T-helper 1 cell treated with Interleukin-12 subunit alpha and Interleukin-12 subunit beta and Interleukin-4 antibody, amounts not matched to agents 30 μg/mL and 1 μg/mL, for 36 hours (primary cell): ENCODE data around the gene VPS13D.

ENCODE experiments used
- H3K27ac Mint-ChIP-seq: one replicate; pipeline ENCODE4 v1.8.0; 2021; ENCODE audit warnings: mild to moderate bottlenecking, mixed read lengths
- H3K27me3 Mint-ChIP-seq: one replicate; pipeline ENCODE4 v1.8.0; 2021; ENCODE audit warnings: low read depth, mixed read lengths
- H3K36me3 Mint-ChIP-seq: one replicate; pipeline ENCODE4 v1.8.0; 2021; ENCODE audit warnings: low read depth, mixed read lengths
- H3K4me1 Mint-ChIP-seq: one replicate; pipeline ENCODE4 v1.8.0; 2021; ENCODE audit warnings: low read depth, mixed read lengths
- H3K4me3 Mint-ChIP-seq: one replicate; pipeline ENCODE4 v1.8.0; 2021; ENCODE audit warnings: mild to moderate bottlenecking, moderate library complexity, mixed read lengths
- H3K9me3 Mint-ChIP-seq: one replicate; pipeline ENCODE4 v1.8.0; 2021; ENCODE audit warnings: mixed read lengths

VPS13D gene

GRCh38 chr1:12499539-12500240 lies 269.9 kb downstream of the VPS13D start:
- peaks cover 27% of the 10 kb centered on the region for H3K36me3 Mint-ChIP-seq
- no peaks in the 10 kb centered on the region for H3K27me3 Mint-ChIP-seq
- H3K27ac Mint-ChIP-seq = no peak overlapping the region
- H3K9me3 Mint-ChIP-seq = no peaks in the 10 kb centered on the region
- no peak overlapping the region for H3K4me3 Mint-ChIP-seq
- H3K4me1 Mint-ChIP-seq = peaks cover 4% of the 10 kb centered on the region

DNA sequence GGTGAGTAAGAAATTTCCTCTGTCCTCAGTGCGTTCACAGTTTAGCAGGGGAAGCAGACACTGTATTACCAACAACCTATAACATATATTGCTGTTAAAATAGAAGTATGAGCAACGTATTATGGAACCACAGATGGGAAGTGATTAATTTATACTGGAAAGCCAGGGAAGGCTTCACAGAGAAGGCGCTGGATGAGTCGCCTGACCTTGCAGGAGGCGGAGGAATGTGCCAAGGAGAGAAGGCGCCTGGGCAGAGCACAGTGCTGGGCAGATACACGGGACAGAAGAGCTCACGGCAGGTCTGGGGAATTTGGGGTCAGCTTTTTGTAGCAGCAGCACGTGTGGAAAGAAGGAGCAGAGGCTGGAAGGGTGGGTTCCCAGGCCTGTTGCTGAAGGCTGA lies 271.8 kb downstream of the VPS13D start:
- H3K4me1 Mint-ChIP-seq = peaks cover 4% of the 10 kb centered on the region
- H3K27ac Mint-ChIP-seq = no peak overlapping the region
- H3K4me3 Mint-ChIP-seq = no peak overlapping the region
- H3K9me3 Mint-ChIP-seq = no peaks in the 10 kb centered on the region
- H3K27me3 Mint-ChIP-seq = no peaks in the 10 kb centered on the region
- peaks cover 31% of the 10 kb centered on the region for H3K36me3 Mint-ChIP-seq

DNA sequence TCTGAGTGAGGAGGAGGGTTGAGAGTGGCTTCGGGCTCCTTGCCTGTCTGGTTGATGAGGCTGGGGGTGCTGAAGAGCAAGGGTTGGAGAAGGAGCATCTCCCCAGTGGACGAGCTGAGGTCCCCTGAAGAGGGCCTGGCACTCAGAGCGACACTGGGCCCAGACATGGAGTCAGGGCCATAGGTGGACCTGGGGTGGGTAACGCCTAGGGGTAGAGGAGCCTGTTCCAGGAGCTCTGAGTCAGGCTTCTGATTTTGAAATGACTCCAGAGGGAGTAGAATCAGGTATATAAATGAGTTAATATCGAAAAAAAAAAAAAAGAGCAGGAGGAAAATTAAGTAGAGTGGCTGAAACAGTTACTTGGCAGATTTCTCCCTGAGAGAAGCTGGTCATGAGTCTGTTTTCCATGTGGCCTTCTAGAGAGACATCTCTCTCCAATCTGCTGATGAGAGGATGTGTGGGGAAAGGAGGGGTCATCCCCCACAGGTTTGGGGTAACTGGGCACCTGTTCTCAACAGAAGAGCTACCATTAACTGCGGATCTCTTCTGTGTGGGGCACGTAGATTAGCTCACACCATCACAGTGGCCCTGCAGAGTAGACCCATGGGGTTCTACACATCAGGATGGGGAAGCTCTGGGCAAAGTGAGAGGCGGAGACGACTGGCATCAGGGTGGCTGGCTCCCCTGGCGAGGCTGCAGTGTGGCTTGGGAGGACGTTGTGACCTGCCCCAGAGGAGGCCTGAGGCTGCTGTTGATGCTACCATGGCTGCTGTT lies 272.7 kb downstream of the VPS13D start:
- Mint-ChIP-seq H3K36me3 (peaks cover 26% of the 10 kb centered on the region), H3K9me3 (no peaks in the 10 kb centered on the region), H3K27me3 (no peaks in the 10 kb centered on the region), H3K27ac (no peak overlapping the region), H3K4me1 (peaks cover 4% of the 10 kb centered on the region), H3K4me3 (no peak overlapping the region)

DNA sequence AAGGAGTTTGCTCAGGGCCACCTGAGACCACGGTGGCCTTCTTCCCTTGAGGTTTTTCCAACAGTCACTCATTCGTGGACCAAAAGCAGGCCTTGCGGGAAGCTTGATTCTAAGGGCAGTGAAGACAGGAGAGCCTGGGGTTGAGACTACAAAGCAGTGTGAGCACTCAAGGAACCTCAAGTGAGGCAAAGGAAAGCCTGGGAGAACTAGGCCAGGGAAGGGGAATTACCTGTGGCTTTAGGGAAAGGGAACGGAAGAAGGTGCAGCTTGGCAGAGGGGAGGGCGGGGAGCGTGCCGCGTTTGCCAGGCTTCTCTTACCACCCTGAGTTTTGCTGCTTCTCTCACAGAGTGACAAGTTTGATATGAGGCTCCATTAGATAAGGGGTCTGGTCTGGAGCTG lies 273.9 kb downstream of the VPS13D start:
- no peak overlapping the region for H3K4me3 Mint-ChIP-seq

DNA sequence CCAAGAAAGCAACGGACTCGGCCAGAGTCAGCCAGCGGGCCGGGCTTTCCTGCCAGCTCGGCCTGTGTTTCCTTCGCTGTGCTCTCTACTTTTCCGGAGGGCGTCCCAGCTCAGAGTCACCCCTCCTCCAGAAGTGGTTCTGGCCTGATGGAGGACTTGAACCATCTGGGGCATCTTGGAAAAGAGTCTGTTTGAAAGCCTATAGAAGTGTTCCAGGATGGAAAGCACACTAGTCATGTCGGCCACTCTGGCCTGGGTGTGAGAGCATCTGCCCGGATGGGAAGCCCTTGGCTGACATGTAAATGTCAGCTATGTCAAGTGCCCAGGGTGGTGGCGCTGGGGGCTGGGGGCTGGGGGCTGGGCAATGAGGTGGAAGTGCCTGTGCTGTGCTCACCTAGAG lies 274.8 kb downstream of the VPS13D start:
- H3K36me3 Mint-ChIP-seq = peaks cover 17% of the 10 kb centered on the region
- no peak overlapping the region for H3K4me3 Mint-ChIP-seq
- no peaks in the 10 kb centered on the region for H3K27me3 Mint-ChIP-seq
- H3K9me3 Mint-ChIP-seq = no peaks in the 10 kb centered on the region
- H3K27ac Mint-ChIP-seq = no peak overlapping the region
- peaks cover 10% of the 10 kb centered on the region for H3K4me1 Mint-ChIP-seq

More for the DNA sequence above, 273.9 kb downstream of the VPS13D start:
- Mint-ChIP-seq H3K9me3 (no peaks in the 10 kb centered on the region), H3K36me3 (peaks cover 19% of the 10 kb centered on the region), H3K27me3 (no peaks in the 10 kb centered on the region), H3K4me1 (peaks cover 4% of the 10 kb centered on the region), H3K27ac (no peak overlapping the region)

DNA sequence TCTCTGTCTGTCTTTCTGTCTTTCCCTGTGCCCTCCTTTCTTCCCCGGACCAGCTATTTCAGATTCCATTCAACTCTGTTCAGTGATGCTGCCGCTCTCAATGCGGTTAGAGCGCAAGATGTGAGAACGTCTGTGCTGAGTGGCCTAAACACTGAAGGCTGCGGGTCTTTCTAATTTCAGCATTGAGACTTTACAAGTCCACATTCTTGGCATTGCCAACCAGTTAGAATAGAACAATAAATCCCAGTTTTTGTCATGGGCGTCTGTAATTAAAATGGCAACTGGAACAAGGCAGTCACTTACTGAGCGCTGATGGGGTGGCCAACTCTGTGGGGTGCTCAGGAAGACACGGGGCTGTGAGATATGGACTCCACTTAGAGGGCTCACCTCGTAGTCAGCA lies 275.4 kb downstream of the VPS13D start:
- H3K36me3 Mint-ChIP-seq = peaks cover 17% of the 10 kb centered on the region
- H3K4me3 Mint-ChIP-seq = no peak overlapping the region
- H3K9me3 Mint-ChIP-seq = no peaks in the 10 kb centered on the region
- H3K27ac Mint-ChIP-seq = no peak overlapping the region
- peaks cover 15% of the 10 kb centered on the region for H3K4me1 Mint-ChIP-seq
- H3K27me3 Mint-ChIP-seq = no peaks in the 10 kb centered on the region

DNA sequence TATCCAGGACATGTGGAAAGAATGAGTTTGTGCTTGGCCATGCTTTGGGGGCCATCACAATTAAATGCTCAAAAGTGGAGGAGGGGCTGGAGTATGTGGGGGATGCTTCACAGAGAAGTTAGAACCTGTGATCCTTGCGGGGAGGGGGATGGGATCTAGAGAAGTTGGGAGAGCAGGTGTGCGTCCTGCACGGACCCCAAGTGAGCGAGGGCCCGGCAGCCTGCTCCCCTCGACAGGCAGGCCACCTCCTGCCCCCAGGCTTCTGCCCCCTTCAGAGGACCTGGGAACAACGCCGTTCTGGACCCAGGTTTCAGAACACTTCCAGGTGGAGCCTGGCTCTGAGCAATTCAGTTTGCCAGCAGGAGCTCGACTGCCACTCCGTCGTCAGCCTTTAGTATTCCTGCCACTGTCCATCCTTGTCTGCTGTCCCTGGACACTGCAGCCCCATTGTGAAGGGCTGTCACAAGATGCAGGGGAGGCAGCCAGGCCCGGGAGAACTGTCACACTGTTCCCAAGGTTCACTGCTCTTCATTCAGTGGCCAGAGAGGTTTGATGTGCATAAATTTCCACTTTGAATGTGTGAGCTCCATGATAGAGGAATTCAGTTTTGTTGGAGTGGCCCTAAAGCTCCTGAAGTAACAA lies 275.9 kb downstream of the VPS13D start:
- Mint-ChIP-seq H3K4me1 (peaks cover 21% of the 10 kb centered on the region), H3K36me3 (peaks cover 21% of the 10 kb centered on the region), H3K27me3 (no peaks in the 10 kb centered on the region), H3K4me3 (no peak overlapping the region), H3K9me3 (no peaks in the 10 kb centered on the region), H3K27ac (no peak overlapping the region)

- no peak overlapping the region for H3K27ac Mint-ChIP-seq
These were observed 276.8 kb downstream of the VPS13D start for GRCh38 chr1:12506281-12507280.

DNA sequence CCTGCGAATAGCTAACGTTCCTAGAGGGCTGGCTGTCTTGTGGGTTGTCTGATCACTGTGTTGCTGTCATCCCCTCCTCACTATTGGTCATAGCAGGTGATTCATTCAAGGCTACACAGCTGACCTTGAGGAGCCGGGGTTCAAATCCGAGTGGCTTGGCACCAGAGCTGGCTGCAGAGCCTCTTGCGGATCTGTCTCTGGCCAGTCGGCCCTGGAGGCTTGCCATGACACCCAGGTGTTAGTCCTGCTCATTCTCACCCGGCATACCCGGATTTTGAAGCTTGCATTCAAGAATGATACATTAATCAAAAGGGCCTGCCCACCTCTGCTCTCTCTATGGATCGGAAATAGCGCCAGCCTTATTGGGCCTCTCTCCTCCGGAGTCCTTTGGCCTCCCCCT lies 277.8 kb downstream of the VPS13D start:
- Mint-ChIP-seq H3K4me1 (peaks cover 34% of the 10 kb centered on the region), H3K27ac (no peak overlapping the region), H3K36me3 (peaks cover 25% of the 10 kb centered on the region), H3K4me3 (no peak overlapping the region), H3K27me3 (no peaks in the 10 kb centered on the region), H3K9me3 (no peaks in the 10 kb centered on the region)

More at GRCh38 chr1:12506281-12507280, 276.8 kb downstream of the VPS13D start:
- Mint-ChIP-seq H3K4me1 (peaks cover 27% of the 10 kb centered on the region), H3K27me3 (no peaks in the 10 kb centered on the region), H3K36me3 (peaks cover 23% of the 10 kb centered on the region), H3K4me3 (no peak overlapping the region), H3K9me3 (no peaks in the 10 kb centered on the region)

- peaks cover 29% of the 10 kb centered on the region for H3K36me3 Mint-ChIP-seq
- H3K4me3 Mint-ChIP-seq = no peak overlapping the region
- H3K4me1 Mint-ChIP-seq = peaks cover 41% of the 10 kb centered on the region
These were observed 279.0 kb downstream of the VPS13D start for GRCh38 chr1:12508849-12509248.

DNA sequence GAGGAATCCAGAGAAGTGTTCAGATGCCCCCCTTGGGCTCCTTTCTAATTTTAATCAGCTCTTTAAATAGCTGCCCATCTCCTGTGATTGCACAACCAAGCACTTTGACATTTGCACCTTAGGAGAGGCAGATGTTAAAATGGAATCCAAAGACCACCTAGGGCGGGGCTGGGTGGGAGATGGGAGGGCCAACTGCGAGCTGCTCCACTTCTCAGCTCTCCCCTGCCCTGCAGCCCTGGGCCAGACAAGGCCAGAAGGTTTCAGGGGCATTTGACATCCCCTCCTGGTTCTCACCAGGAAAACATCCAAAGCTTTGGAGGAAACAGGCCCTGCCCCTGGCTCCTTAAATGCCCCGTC lies 281.3 kb downstream of the VPS13D start:
- no peaks in the 10 kb centered on the region for H3K9me3 Mint-ChIP-seq
- peaks cover 32% of the 10 kb centered on the region for H3K36me3 Mint-ChIP-seq
- peak overlapping the region; percentile 92 for H3K4me3 Mint-ChIP-seq
- no peaks in the 10 kb centered on the region for H3K27me3 Mint-ChIP-seq
- H3K27ac Mint-ChIP-seq = peak overlapping the region; percentile 100
- peaks cover 41% of the 10 kb centered on the region for H3K4me1 Mint-ChIP-seq

More at GRCh38 chr1:12508849-12509248, 279.0 kb downstream of the VPS13D start:
- Mint-ChIP-seq H3K9me3 (no peaks in the 10 kb centered on the region), H3K27me3 (no peaks in the 10 kb centered on the region), H3K27ac (peak overlapping the region; percentile 60)

DNA sequence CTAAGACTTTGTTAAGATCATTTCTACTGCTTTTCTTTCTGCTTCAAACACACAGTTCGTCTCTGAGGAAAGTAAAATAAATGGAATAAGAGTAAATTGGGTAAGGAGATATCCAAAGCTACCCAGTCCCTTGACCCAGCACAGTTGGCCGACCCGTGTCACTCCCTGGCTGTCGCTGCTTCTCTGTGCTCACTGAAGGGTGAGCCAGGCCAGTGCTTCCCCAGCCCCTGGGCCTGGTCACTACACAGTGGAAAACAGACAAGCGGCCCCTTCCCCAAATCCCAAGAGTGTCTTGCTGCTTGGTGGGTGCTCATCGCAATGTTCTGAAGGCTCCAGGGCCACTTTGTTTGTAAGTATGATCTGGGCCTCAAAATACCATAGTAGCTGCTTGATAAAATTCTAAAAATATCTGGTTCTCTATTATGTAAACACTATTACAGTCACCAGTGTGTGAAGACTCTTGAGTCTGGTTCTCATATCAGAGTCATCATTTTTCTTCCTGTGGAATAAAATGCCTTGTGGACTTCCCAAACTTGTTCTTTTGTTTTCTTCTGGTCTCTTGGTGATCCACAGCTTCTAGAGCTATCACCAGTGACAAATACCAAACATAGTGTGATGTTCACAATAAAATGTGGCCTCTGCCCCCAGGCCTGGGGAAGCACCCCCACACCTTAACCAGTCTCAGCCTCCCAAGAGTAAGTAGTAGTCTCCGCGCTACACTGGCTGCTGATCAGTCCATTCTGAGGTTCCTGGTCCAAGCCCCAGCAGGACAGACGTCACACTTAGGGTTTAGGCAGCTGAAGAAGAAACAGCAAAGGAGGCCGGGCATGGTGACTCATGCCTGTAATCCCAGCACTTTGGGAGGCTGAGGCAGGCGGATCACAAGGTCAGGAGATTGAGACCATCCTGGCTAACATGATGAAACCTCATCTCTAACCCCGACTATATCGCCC lies 282.0 kb downstream of the VPS13D start:
- Mint-ChIP-seq H3K9me3 (no peaks in the 10 kb centered on the region), H3K4me3 (peak overlapping the region; percentile 65), H3K4me1 (peaks cover 41% of the 10 kb centered on the region), H3K27me3 (no peaks in the 10 kb centered on the region), H3K27ac (peak overlapping the region; percentile 75), H3K36me3 (peaks cover 33% of the 10 kb centered on the region)

DNA sequence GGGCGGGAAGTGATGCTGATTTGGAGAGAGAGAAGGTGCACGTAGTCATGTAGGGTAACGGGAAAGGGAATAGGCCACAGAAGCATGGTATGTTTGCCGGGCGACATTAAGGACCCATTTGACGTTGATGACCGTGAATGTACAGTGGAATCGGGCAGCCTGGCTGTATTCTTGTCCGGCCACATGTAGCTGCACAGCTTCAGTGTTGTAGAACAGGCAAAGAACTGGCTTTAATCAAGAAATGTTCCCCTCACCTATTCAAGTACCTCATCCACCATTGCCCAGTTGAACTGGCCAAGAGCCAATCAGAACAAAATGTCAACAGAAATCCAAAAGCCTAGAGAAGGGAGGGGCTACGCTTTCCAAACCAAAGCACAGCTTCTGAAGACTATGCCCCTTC lies 283.4 kb downstream of the VPS13D start:
- Mint-ChIP-seq H3K9me3 (no peaks in the 10 kb centered on the region), H3K27ac (peak overlapping the region; percentile 19), H3K27me3 (no peaks in the 10 kb centered on the region), H3K4me3 (no peak overlapping the region), H3K36me3 (peaks cover 34% of the 10 kb centered on the region), H3K4me1 (peaks cover 41% of the 10 kb centered on the region)
